RWPE1 (cell line): ENCODE results near the gene RPS19BP1.

Experiments
- CTCF ChIA-PET: fragments of 350-600 bp; sonication (Branson Sonifier 250); formaldehyde crosslinking; extraction: SDS; loops from one replicate; lab custom pipeline; 2021; lab: Yijun Ruan, JAX
- POLR2A ChIA-PET: fragments of 400-600 bp; formaldehyde crosslinking; extraction: SDS; loops from one replicate; lab custom pipeline; 2020; ENCODE audit warnings: antibody characterized with exemption; ENCODE audit not compliant: low non-redundant PET; lab: Yijun Ruan, JAX
- DNase-seq: peaks from one replicate; pipeline ENCODE4 v3.0.0; 2012; ENCODE audit warnings: low spot score
- H3K27ac ChIP-seq: fragments of 450-650 bp; 2 replicates; pipeline ENCODE4 v1.5.1; 2017
- TF ChIP-seq, protein P1 (sequence below): fragments of 450-650 bp; conservative IDR thresholded peaks from 2 replicates; pipeline ENCODE4 v1.5.1; 2017; ENCODE audit warnings: low read depth, mild to moderate bottlenecking

Gene RPS19BP1

DNA sequence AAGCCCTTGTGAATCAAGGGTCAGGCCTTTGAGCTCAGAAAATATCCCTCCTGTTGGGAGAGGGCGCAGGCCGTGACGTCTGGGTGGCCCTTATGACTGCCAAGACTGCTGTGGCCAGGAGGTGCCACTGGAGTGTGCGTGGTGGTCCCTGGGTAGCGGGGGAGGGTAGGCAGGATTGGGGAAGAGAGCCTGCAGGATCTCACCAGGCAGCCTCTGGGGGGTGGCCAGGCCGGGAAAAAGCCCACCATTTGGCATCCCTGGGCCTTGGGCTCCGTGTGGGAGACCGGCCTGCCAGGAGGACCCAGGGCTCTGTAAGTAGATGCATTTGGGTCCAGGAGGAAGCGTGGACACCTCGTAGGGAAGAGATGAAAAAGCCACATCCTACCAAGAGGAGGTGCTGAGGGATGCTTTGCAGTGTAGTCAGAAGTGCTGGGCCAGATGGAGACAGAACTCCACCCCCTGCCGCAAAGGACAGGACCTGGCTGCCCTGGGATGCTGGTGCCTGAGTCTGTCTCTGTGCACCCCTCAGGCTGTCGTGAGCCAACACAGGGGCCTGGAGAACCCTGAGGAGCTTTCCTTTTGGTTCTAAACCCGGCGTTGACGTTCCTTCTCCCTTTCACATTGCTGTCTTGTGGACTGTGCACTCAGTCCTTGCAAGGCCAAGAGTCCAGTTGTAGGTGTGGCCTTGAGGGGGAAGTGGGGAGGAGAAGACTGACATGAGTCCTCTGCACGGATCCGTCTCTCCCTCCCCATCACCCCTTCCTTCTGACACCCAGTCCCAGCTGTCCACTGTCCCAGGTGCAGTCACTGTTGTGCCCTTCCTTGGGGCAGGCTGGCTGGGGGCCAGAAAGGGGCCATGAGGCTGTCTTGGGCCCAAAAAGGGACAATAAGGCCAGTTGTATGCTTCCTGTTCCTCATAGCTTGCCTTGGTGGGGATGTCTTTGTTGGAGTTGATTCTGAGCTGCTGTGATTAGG is 43.2 kb downstream of the RPS19BP1 start:
- CTCF ChIA-PET: interaction anchor here (0.6 kb wide), 1 partner anchor 198 kb away, joined by 3 read pairs; no protein-coding TSS in a partner anchor

DNA sequence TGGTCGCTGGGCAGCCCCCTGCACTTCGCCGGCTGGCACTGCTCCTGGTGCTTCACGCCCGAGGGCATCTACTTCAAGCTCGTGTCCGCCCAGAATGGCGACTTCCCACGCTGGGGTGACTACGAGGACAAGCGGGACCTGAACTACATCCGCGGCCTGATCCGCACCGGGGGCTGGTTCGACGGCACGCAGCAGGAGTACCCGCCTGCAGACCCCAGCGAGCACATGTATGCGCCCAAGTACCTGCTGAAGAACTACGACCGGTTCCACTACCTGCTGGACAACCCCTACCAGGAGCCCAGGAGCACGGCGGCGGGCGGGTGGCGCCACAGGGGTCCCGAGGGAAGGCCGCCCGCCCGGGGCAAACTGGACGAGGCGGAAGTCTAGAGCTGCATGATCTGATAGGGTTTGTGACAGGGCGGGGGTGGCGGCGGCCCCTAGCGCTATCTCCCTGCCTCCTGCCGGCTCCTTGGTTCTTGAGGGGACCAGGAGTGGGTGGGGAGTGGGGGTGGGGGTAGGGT is 43.9 kb downstream of the RPS19BP1 start:
- TF ChIP-seq, protein P1, sequence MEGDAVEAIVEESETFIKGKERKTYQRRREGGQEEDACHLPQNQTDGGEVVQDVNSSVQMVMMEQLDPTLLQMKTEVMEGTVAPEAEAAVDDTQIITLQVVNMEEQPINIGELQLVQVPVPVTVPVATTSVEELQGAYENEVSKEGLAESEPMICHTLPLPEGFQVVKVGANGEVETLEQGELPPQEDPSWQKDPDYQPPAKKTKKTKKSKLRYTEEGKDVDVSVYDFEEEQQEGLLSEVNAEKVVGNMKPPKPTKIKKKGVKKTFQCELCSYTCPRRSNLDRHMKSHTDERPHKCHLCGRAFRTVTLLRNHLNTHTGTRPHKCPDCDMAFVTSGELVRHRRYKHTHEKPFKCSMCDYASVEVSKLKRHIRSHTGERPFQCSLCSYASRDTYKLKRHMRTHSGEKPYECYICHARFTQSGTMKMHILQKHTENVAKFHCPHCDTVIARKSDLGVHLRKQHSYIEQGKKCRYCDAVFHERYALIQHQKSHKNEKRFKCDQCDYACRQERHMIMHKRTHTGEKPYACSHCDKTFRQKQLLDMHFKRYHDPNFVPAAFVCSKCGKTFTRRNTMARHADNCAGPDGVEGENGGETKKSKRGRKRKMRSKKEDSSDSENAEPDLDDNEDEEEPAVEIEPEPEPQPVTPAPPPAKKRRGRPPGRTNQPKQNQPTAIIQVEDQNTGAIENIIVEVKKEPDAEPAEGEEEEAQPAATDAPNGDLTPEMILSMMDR: no peak
- CTCF ChIA-PET: no interaction called here
- no peak for DNase-seq
- POLR2A ChIA-PET: no interaction called here
- H3K27ac ChIP-seq: no peak overlapping the region

More for the DNA sequence above, 43.2 kb downstream of the RPS19BP1 start:
- DNase-seq: no peak
- TF ChIP-seq, protein P1: no peak
- POLR2A ChIA-PET: no interaction called here
- no peak overlapping the region for H3K27ac ChIP-seq

DNA sequence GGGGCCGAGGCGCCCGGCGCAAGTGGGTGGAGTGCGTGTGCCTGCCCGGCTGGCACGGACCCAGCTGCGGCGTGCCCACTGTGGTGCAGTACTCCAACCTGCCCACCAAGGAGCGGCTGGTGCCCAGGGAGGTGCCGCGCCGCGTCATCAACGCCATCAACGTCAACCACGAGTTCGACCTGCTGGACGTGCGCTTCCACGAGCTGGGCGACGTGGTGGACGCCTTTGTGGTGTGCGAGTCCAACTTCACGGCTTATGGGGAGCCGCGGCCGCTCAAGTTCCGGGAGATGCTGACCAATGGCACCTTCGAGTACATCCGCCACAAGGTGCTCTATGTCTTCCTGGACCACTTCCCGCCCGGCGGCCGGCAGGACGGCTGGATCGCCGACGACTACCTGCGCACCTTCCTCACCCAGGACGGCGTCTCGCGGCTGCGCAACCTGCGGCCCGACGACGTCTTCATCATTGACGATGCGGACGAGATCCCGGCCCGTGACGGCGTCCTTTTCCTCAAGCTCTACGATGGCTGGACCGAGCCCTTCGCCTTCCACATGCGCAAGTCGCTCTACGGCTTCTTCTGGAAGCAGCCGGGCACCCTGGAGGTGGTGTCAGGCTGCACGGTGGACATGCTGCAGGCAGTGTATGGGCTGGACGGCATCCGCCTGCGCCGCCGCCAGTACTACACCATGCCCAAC is 44.6 kb downstream of the RPS19BP1 start:
- DNase-seq: no peak

DNA sequence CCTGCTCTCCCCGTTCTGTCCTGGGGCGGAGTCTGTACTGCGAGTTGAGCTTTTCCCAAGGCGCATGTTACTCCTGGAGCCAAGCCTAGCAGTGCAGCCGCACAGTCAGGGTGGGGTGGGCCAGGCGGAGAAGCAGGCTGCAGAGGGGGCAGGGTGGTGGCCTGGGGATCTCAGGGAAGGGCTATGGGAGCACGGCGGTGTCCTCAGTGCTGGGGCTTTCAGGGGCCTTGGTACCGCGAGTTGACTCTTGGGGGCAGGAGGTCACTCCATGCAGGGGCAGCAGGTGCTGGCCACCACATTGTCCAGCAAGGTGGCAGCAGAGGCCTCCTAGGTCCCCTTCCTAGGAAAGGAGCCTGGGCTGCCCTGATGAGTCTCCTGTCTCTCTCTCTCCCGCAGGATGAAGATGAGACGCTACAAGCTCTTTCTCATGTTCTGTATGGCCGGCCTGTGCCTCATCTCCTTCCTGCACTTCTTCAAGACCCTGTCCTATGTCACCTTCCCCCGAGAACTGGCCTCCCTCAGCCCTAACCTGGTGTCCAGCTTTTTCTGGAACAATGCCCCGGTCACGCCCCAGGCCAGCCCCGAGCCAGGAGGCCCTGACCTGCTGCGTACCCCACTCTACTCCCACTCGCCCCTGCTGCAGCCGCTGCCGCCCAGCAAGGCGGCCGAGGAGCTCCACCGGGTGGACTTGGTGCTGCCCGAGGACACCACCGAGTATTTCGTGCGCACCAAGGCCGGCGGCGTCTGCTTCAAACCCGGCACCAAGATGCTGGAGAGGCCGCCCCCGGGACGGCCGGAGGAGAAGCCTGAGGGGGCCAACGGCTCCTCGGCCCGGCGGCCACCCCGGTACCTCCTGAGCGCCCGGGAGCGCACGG is 45.4 kb downstream of the RPS19BP1 start:
- TF ChIP-seq, protein P1: no peak
- no peak overlapping the region for H3K27ac ChIP-seq
- CTCF ChIA-PET: no interaction called here
- no peak for DNase-seq
- POLR2A ChIA-PET: no interaction called here

More for the DNA sequence above, 44.6 kb downstream of the RPS19BP1 start:
- POLR2A ChIA-PET: no interaction called here
- H3K27ac ChIP-seq: no peak overlapping the region
- CTCF ChIA-PET: no interaction called here
- TF ChIP-seq, protein P1: no peak

DNA sequence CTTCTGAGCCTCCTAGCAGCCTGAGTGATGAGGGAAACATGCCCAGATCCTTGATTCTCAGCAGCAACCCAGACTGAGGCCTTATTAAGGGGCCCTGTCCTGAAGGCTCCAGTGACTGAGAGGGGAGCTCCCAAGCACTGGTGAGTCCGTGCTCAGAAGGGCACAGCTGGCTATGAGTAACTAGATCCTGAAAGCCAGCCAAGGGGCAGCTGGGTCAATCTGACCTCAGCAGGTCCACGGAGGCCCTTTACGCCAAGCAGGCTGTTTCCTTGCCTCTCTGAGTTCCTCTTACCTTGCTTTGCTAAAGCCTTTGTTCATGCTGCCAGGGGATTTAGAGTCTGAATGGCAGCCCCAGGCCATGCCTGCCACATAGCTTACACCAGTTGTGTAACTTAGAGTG is 49.8 kb downstream of the RPS19BP1 start:
- ChIA-PET CTCF (no interaction called here), POLR2A (no interaction called here)
- TF ChIP-seq, protein P1: no peak
- no peak for DNase-seq
- no peak overlapping the region for H3K27ac ChIP-seq
